ENCODE results near the gene ROPN1B.

DNA sequence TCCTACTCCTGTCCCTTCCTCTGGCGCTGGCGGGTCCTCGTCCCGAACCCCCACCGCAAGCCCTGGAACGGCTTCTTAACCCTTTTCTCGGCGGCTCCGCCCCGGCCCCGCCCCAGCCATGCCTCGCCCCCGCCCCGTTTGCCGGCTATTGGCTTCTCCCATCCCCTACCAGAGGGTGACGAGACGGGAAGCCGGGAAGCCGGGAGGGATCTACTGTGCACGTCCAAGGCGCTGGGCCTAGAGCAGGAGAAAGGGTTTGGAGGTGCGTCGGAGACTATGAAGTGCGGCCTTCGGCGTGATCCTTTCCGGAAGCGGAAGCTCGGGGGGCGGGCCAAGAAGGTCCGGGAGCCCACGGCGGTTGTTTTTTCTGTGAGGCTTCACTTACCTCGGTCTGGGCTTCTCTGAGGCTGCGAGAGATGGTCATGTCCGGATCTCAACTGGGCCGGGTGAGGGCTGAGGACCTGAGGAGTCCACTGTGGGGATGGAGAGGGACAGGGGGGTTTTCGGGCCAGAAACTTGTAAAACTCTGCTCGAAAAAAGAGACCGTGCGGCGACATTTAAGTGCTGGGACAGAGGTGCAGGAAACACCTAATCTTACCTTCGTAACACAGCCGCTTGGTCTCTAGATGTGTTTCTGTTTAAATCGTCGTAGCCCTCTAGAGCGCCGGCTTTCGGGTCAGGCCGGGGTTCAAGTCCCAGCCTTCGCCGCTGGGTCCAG is 21.4 kb downstream of the ROPN1B start:
- TF ChIP-seq, protein P1, sequence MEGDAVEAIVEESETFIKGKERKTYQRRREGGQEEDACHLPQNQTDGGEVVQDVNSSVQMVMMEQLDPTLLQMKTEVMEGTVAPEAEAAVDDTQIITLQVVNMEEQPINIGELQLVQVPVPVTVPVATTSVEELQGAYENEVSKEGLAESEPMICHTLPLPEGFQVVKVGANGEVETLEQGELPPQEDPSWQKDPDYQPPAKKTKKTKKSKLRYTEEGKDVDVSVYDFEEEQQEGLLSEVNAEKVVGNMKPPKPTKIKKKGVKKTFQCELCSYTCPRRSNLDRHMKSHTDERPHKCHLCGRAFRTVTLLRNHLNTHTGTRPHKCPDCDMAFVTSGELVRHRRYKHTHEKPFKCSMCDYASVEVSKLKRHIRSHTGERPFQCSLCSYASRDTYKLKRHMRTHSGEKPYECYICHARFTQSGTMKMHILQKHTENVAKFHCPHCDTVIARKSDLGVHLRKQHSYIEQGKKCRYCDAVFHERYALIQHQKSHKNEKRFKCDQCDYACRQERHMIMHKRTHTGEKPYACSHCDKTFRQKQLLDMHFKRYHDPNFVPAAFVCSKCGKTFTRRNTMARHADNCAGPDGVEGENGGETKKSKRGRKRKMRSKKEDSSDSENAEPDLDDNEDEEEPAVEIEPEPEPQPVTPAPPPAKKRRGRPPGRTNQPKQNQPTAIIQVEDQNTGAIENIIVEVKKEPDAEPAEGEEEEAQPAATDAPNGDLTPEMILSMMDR (conservative IDR thresholded peaks at IDR 0.05; ENCODE audit: low read length) = no peak
- no peak for TF ChIP-seq EZH2phosphoT487 (IDR thresholded peaks at IDR 0.05; ENCODE audit: borderline replicate concordance, low read depth, low read length)

Data from OCI-LY7 (cell line).